Cardiac muscle cell (in vitro differentiated cells and primary cell): Measurements from ENCODE around the gene UCHL5. TPM values are rescaled to one million over a fixed set of nuclear protein-coding genes. Genes with fewer than 3 reads are reported as not detected.

Experiments used
- DNase-seq, 2 donors: peaks; one replicate each; pipeline versions ENCODE4 v3.0.0 to v3.0.0-alpha.2; 2010 to 2017; ENCODE audit warnings: low read depth in 1 of 2, low spot score in 1 of 2
- H3K27ac ChIP-seq: fragments of 200-600 bp; sonication (generic); 2 replicates; pipeline ENCODE4 v1.5.1; 2016
- H3K27me3 ChIP-seq: fragments of 200-600 bp; sonication (generic); 2 replicates; pipeline ENCODE4 v1.6.0; 2016; ENCODE audit warnings: control low read depth
- H3K36me3 ChIP-seq: fragments of 200-600 bp; sonication (generic); 2 replicates; pipeline ENCODE4 v1.5.1; 2016; ENCODE audit warnings: control low read depth
- H3K4me1 ChIP-seq: fragments of 200-600 bp; sonication (generic); 2 replicates; pipeline ENCODE4 v1.8.1; 2017; ENCODE audit warnings: low read depth, mild to moderate bottlenecking, mixed run types
- H3K4me3 ChIP-seq: fragments of 200-600 bp; sonication (generic); 2 replicates; pipeline ENCODE4 v1.5.1; 2016; ENCODE audit warnings: mild to moderate bottlenecking
- H3K9me3 ChIP-seq: fragments of 200-600 bp; sonication (generic); 2 replicates; pipeline ENCODE4 v1.5.1; 2017; ENCODE audit warnings: low read depth, mild to moderate bottlenecking, control low read depth
- CTCF ChIP-seq: IDR thresholded peaks from 2 replicates; pipeline ENCODE4 v1.5.1; 2012; ENCODE audit warnings: low read depth, mild to moderate bottlenecking, low read length
- polyA plus RNA-seq: library from polyadenylated mRNA; unstranded; fragments of >200 nt; fragmentation: Nextera tagmentation; extraction: Ambion mirVana; gene quantifications from 2 replicates; pipeline ENCODE4 v1.2.1, GENCODE V29; 2016
- total RNA-seq: library from RNA; depleted of rRNA; stranded (reverse); fragments of >200 nt; gene quantifications from 2 replicates; pipeline ENCODE4 v1.2.3, GENCODE V29; 2016

Gene UCHL5
- total and polyA plus RNA-seq, 2 experiments from 2014 or later = 34.4 to 42.5 TPM

GRCh38 chr1:193086342-193086741 is 27.2 kb upstream of the UCHL5 start:
- Histone ChIP-seq H3K4me3 (no peak overlapping the region), H3K4me1 (peaks cover 11% of the 10 kb centered on the region), H3K27ac (no peak overlapping the region), H3K36me3 (peaks cover 53% of the 10 kb centered on the region), H3K9me3 (no peaks in the 10 kb centered on the region), H3K27me3 (no peaks in the 10 kb centered on the region)
- no peak for DNase-seq
- TF ChIP-seq CTCF = no peak

GRCh38 chr1:193085263-193085662 is 26.1 kb upstream of the UCHL5 start:
- Histone ChIP-seq H3K4me1 (peaks cover 11% of the 10 kb centered on the region), H3K27ac (no peak overlapping the region), H3K27me3 (no peaks in the 10 kb centered on the region), H3K4me3 (no peak overlapping the region), H3K36me3 (peaks cover 59% of the 10 kb centered on the region), H3K9me3 (no peaks in the 10 kb centered on the region)
- no peak for DNase-seq
- no peak for TF ChIP-seq CTCF

- DNase-seq = no peak
- TF ChIP-seq CTCF = no peak
- Histone ChIP-seq H3K27me3 (no peaks in the 10 kb centered on the region), H3K36me3 (peaks cover 66% of the 10 kb centered on the region), H3K4me1 (peaks cover 11% of the 10 kb centered on the region), H3K27ac (no peak overlapping the region), H3K9me3 (no peaks in the 10 kb centered on the region), H3K4me3 (no peak overlapping the region)
Observed at GRCh38 chr1:193083365-193084088, 24.4 kb upstream of the UCHL5 start.

- no peak for DNase-seq
- Histone ChIP-seq H3K27me3 (no peaks in the 10 kb centered on the region), H3K36me3 (peaks cover 72% of the 10 kb centered on the region), H3K27ac (no peak overlapping the region), H3K9me3 (no peaks in the 10 kb centered on the region), H3K4me3 (no peak overlapping the region), H3K4me1 (no peaks in the 10 kb centered on the region)
- no peak for TF ChIP-seq CTCF
Observed at GRCh38 chr1:193079187-193079586, 20.0 kb upstream of the UCHL5 start.

GRCh38 chr1:193077991-193078390 is 18.8 kb upstream of the UCHL5 start:
- Histone ChIP-seq H3K27me3 (no peaks in the 10 kb centered on the region), H3K4me3 (no peak overlapping the region), H3K4me1 (no peaks in the 10 kb centered on the region), H3K27ac (no peak overlapping the region), H3K36me3 (peaks cover 60% of the 10 kb centered on the region), H3K9me3 (no peaks in the 10 kb centered on the region)
- DNase-seq = peak in 1 of 2 donors; percentile 16
- no peak for TF ChIP-seq CTCF
